NCI-H146 treated with DMSO at 0.1 percent for 48 hours (cell line): ENCODE measurements around the gene CCDC146.

ENCODE experiments used
- DNase-seq: peaks from one replicate; lab custom pipeline; 2025; ENCODE audit not compliant: unreplicated experiment; lab: John Stamatoyannopoulos, UW

Gene CCDC146

DNA sequence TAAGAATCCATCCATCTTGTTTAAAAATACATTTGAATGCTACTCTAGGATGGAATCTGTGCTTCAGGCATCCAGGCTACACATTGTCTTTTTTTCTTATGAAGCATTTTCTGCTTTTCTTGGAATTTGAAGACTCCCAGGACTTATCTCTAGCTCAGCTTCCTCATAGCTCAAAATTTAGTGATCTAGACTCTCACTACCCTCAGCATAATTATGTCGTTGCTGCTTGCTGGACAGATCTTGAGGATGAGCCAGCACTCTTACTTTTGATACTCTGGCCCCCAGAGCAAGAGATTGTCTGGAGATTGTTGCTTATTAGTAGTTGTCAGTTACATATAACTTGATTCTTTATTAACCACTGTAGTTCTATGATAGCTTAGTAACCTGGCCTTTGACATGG is 160.5 kb downstream of the CCDC146 start:
- DNase-seq: no peak

DNA sequence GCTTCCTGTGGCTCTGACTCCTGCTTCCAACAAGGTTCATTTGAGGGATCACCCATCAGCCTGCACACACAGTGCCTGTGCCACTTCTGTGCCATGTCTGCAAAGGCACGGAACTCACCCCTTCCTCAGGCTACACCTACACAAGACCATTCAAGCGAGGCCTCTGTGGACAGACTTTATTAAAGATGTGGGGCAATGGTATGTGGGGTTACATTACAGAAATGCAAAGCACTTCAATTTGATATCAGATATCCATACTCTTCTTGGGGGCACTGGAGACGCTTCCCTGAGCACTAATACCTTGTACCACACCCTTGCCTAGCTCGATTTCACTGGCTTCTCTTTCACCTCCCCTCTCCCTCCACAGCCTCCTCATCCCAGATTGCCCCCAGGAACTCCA is 161.6 kb downstream of the CCDC146 start:
- no peak for DNase-seq

DNA sequence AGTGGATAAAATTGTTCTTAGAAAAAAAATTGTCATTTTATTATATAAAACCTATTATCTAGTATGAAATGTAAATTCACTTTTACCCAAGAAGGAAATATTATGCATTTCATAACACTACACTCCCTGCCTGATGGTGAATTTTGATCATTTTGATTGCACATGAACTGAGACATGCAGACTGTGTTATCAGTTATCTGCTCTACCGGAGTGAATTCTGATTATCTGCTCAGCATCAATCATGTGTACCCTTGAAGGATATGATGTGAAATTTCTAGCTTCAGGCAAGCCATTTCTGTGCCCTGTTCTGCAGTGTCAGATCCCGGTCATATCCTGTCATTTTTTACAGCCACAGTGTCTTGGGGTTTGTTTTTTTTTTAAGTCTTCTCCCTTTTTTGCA is 162.2 kb downstream of the CCDC146 start:
- DNase-seq: no peak

DNA sequence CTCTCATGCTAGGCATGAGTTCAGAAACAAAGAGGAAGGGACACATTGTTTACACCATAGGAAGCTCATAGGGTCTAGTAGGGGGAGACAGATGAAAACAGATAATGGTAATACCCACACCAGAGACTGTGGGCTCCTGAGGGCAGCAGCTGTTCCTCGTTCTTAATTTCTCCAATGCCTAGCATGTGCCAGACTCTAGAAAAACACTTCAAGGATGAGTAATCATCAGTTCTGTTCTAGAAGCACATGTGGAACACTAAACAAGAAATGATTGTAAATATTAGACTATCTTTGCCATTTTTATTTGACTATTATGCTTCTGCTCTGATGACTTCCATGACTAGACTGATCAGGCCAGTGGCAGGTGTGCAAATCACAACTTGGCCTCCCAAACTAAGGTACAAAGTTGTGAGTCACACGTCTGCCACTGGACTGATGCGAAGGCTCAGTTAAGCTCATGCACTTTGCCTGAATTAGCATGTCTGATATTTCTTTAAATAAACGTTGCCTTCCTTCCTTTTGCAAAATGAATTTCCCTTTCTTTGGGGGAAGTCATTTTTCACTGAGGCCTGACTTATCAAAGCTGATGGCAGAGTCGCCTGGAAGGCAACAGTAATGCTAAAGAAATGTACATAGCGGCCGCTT is 166.4 kb downstream of the CCDC146 start:
- DNase-seq: peak; percentile 6

DNA sequence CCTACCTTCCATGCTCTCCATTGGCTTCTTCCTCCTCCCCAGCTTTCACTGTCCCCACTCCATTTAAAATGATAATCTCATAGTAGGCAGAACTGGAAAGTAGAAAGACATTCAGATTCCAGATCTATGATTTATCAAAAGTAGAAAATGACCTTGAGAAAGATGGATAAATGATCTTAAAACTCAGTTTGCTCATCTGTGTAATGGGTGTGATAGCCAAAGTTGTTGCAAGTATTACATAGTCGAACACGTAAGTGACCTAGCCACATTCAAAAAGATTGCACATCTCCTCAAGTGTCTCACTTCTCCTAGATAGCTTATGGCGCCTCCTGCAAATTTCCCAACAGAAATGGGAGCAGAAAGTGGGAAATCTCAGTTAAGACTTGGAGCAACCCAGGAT is 167.0 kb downstream of the CCDC146 start:
- DNase-seq: no peak

DNA sequence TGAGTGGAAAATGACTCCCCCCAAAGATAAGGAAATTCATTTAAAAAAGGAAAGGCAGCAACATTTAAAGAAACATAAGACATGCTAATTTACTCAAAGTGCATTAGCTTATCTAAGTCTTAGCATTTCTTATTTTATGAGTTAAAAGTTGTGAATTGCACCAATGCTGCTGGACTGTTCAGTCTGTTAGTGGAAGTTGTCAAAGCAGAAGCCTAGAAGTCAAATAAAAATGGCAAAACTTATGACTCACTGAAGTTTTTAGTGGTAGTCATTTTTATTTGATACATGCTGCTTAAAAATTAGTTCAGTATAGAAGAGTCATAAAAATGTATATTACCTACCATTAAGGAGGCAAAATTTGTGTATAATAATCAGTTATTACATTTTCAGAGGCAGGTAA is 168.0 kb downstream of the CCDC146 start:
- DNase-seq: no peak

DNA sequence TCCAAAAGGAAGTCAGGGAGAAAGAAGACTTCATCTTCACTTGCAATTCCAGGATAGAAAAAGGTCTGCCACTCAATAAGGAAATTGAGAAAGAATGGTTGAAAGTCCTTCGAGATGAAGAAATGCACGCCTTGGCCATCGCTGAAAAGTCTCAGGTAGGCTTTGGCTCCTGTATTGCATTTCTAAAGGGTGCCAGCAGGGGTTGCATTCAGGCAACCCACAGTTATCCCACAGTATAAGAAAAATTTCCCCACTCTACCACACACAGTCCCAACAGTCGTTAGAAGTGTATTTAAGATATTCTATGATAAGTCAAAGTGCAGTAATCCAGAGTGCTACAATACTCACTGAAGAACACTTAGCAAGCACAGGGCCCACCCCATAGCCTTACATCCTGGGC is 170.6 kb downstream of the CCDC146 start:
- no peak for DNase-seq

DNA sequence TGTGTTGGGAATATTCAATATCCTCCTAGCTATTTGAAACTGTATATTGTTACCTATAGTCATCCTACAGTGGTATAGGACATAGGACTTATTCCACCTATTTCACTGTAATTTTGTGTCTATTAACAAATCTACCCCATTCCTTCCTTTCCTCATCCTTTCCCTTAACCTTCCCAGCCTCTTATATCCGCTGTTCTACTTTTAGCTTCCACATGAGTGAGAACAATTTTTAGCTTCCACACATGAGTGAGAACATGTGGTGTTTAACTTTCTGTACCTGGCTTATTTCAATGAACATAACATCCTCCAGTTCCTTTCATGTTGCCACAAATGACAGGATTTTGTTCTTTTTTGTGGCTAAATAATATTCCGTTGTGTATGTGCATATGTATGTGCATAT is 173.1 kb downstream of the CCDC146 start:
- DNase-seq: no peak

DNA sequence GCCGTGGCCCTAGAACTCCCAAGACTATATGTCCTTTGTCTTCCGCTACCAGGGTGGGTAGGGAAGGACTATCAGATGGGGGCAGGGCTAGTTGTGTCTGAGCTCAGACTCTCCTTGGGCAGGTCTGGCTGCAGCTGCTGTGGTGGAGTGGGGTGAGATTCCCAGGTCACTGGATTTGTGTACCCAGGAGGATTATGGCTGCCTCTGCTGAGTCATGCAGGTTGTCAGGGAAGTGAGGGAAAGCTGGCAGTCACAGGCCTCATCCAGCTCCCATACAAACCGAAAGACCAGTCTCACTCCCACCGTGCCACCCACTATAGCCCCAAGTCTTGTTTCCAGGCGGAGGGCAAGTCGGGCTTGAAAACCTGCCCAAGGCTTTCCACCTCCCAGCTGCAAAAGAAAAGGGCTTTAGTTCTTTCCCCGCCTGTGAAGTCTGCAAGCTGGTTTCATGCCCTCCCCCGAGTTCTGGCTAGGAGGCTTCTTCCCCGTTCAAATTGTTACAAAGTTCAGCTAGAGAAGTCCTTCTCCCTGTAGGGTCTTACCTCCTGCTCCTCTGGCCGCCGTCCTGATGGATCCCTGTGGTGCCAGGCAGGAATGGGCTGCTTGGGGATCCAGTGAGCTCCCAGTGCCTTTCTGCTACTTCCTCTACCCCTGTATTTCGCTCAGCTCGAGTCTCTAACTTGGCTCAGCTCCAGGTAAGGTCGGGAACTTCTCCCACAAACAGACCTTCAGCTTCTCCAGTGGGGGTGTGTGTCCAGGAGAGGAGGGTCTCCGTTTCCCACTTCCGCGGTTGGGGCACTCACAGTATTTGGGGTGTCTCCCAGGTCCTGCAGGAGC is 184.0 kb downstream of the CCDC146 start:
- DNase-seq: no peak

DNA sequence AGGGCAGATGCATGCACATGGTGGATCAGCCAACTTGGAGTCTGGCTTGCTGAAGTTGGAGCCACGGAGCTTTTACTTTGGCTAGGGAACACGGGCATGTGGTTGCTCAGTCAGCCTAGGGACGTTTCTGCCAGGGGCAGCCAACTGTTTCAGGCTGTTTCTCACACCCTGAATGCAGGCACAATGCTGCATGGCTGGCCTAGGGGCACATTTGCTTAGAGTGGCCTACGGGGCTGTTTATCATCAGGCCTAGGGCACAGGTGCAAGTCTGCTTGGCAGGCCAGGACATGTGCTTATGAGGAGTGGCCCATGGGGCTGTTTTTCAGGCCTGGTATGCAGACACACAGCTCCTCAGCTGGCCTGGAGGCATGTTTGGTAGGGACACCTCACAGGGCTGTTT is 186.4 kb downstream of the CCDC146 start:
- DNase-seq: no peak

DNA sequence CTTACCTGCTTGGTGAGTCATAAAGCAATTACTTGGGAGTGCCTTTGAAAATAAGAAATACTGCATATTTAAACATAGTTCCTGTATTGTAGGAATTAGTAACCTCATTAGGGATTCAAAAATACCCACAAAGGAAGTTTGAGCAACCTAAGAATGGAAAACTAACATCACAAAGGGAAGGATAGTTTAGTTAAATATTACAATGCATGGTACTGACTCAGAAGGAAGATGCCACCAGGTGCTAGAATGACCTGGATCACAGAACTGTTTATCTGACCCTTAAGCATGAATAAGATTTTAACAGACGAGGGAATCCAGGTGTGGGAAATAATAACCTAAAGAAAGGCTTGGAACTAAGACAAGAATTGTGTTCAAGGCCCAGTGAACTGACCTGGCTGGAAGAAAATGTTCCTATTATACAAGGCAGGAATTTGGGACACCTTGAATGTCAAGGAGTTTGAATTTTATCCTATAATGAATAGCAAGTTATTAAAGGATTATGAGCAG is 187.4 kb downstream of the CCDC146 start:
- no peak for DNase-seq

DNA sequence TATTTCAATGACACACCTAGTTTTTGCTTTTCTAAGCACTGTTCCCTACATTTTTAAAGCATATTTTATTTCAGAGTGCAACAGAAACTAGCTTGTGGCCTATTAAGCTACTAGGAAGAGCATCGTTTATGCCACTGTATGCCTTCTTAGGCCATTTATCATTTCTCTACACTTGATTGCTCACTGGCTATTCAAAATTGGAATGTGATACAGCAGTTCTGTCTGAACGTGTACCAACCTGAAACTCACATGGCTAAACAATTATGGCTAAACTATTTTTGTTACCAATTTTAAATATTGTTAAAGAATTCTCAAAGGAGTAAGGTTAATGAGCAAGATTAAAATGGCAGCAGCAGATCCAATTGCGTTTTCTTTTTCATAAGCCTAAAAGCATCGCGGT is 188.6 kb downstream of the CCDC146 start:
- DNase-seq: peak; percentile 17

DNA sequence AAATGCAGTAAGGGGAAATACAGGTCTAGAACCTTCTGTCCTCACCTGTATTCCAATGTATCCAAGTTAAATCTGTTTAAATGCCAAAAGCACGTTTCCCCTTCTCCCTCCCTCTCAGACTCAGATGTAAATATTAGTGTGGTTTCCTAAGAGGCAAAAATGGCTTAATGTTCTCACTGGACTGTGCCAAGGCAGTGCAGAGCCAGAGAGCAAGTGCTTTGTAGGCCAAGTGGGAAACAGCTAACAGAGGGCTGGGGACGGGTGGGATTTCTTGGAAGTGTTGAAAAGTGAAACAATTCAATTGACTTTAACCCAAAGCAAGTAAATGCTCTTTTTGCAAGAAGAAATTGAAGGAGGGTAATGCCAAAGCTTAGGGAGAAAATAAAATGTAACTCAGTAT is 190.7 kb downstream of the CCDC146 start:
- DNase-seq: no peak

DNA sequence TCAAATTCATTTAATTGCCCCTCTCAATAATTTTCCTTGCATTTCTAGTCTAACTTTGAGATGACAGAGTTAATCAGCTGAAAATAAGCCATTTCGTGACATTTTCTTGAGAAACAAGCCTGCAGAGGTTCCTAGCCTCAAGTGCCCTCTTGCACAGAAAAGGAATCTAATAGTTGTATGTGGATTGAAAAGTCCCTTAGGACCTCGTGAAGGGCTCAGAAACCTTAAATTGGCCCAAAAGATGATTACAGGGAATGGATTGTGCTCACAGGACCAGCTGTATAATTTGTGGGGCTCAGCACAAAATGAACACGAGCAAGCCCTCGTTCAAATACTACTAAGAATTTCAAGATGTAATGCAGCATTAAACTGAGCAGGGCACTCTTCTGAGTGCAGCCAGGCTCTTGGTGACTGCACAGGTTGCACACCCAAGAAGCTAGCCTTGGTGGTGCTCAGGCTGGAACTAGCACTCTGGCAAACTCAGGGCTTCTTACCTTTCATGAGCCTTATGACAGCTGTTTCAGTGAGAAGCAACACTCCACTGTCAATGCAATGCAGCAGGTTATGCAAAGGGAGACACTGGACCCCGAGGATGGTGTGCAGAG is 191.6 kb downstream of the CCDC146 start:
- DNase-seq: no peak

DNA sequence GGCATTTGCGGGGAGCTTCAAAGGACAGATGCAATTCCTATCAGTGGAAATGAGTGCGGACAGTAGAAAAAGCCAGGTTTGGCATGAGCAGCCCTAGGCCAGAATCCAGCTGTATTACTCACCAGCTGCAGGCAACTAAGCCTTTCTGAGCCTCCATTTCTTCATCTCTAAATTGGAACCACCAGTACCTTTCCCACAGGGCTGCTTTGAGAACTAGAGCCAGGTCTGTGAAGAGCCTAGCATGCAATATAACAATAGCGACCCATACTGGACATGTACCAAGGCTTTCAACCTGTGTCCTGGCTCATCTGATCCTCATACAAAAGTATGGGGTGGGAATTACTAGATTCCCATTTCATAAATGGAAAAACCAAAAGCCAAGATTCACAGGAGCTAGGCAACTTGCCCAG is 192.8 kb downstream of the CCDC146 start:
- peak; percentile 85 for DNase-seq

DNA sequence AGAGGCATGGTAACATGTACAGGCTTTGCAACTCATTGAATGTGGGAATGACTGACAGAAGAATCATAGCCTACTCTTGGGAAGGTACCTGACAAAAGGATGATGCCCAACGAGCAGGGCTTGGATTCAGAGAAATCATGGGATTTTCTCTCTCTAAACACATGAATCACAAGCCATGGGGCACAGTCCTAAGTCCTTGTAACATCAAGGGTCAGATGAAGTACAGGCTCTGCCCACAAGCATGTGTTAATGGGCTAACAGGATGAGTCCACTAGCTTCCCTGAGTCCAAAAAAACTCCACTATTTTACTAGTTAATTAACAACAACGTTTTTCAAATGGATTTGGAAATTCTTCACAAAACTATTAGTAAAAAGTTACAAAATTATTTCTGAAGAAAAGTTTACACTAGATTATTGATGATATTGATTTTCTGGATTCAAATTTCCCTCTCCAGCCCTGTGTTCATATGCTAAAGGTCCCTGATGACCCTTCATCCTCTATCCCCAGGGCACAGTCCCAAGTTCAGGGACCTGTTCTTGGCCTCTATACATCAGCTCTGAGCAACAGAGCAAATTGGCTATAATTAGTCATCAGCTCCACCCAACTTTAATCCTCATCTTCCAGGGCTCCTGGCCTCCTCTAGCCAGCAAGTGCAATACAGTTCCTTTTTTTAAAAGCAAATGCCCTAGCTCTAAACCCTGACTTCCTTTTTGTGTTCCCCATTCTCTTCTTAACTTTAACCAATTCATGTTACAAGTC is 194.0 kb downstream of the CCDC146 start:
- no peak for DNase-seq

DNA sequence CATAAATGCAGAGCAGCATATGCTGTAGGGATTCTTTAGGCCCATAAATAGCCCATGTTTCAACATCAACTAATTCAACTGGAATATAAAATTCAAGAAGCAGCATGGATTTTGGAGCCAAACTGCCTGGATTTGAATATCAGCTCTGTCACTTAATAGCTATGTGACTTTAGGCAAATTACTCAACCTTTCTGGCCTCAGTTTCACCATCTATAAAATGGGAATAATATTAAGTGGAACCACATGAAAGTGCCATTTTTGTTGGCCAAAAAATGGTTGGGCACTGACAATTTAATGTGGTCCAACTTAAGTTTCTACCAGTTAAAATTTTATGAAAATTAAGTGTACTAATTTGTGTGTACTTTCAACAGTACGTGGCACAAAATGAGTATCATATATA is 195.6 kb downstream of the CCDC146 start:
- DNase-seq: no peak

DNA sequence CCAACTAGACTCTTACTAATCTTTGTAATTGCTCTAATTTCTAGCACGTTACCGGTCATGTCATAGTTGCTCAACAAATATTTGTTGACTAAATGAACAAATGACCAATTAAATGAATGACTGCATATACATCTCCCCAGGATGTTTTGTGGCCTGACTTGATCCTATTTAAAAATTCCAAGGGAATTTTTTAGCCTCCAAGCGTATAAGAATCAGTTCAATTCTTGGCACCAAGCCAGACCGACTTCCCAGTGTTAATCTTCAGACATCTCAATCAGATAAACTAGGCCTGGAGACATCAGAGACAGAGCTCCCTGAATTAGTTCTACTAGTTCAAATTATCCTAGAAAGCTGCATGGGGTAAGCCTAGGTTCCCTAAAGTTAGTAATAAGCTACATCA is 197.7 kb downstream of the CCDC146 start:
- DNase-seq: no peak

DNA sequence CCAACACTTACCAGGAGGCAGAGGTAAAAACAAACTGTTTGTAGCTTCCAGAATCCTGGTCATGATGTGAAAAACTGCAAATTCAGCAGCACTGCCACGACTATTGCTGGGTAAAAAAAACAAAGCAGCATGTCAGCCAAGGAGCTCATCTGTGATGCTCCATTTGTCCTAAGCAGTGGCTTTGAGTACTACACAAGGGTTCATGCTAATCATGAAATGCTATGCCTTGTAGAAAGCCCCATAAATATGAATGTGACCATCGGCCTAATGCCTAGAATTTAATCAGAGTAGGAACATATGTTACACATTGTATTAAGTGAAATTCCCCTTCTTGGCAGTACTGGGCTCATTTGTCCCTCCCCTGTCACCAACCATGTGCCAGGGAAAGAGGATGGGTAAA is 198.3 kb downstream of the CCDC146 start:
- no peak for DNase-seq

DNA sequence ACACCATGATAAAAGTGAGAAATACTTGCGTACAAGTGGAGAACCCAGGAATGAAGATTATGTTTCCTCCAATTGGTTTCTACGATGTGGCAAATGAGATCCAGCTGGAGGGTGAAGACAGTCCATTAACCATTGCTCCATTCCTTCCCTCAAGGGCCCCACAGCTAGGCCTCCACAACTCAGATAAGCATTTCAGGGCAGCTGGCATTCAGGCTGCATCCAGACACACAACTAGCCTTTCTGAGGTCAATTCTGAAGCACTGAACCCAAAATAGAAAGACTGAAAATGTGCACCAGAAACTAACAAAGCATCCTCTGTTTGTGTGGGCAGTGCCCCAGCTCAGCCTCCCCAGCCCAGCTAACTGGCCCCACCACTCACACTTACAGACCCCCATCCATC is 198.9 kb downstream of the CCDC146 start:
- DNase-seq: no peak

DNA sequence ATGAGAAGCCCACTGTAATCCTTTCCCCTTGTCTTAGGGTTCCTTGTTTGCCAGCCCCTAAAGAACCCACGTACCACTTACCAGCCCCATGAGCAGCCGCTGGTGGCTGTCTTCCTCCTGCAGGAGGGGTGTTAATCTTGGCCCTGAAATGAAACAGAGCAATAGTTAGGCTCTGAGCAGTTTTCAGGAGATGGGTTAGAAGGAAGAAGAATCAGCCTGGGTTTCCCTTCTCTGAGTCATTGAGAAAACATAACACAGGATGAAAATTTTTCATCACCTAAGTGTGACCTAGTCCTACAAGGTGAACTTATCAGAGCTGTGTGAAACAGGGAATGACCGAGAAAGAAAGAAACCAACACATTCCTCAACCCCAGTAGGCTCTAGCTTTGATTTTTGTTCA is 203.7 kb downstream of the CCDC146 start:
- no peak for DNase-seq
